GM23248 (cell line): ENCODE data around the gene TRIP12.

Source experiments
- EZH2 ChIP-seq: fragments of 200-600 bp; sonication (generic); IDR thresholded peaks from 2 replicates; pipeline ENCODE4 v1.6.1; 2018; ENCODE audit warnings: antibody characterized with exemption, mild to moderate bottlenecking; ENCODE audit not compliant: insufficient read depth, poor library complexity, severe bottlenecking
- EZH2phosphoT487 ChIP-seq: fragments of 200-600 bp; sonication (generic); IDR thresholded peaks from 2 replicates; pipeline ENCODE4 v1.6.1; 2018; ENCODE audit warnings: antibody characterized with exemption, moderate library complexity, mild to moderate bottlenecking, low read depth; ENCODE audit not compliant: insufficient read depth

GRCh38 chr2:229726643-229727042, 195.2 kb downstream of the TRIP12 start:
- TF ChIP-seq EZH2, result no peak
- no peak for TF ChIP-seq EZH2phosphoT487
